Measurements from ENCODE around the gene ZNF143. TPM values are rescaled to one million over a fixed set of nuclear protein-coding genes. Genes with fewer than 3 reads are reported as not detected.
"Not testable (repeated sequence)": the region's sequence is repeated elsewhere in the genome, so short reads cannot be mapped to it uniquely, and the experiment has no call there.

The ZNF143 gene
- 28.2 and 32.5 TPM in 2 replicates for total RNA-seq (2014; rRNA removed; shearing (Covaris generic))
- polyA plus RNA-seq (2014; cell fraction: nucleus; rRNA removed): 11.9 and 14.0 TPM in 2 replicates

DNA sequence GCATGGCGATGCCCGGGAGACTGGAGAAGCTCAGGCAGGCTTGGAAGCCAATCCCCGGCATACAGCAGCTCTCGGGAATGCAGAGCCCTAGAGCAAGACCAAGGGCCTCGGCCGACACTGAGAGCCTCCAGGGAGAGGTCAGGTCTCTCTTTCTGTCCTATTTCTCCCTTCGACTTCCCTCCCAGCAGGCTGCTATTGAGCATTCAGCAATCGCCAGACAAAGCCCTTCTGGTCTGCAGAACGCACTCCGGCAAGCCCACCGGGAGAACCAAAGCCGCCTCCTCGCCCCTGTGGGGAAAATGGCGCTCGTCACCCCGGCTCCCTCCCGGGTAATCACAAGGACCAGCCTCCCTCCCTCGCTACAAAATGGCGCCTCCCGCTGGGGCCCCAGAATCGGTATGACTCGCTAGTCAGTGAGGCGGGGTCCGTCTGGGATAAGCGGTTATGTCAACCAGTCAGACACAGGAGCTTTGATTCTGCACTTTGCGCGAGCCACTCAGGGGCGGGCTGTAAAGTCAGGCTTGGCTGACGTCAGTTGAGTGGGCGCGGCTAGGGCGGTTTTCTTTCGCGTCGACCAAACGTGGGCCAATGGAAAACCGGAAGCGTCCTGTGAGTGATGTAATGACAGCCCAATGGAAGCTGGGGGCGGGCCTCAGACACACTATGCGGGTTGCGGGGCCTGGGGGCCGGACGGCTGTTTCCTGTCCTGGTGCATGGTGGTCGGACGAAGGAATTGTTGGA is at the start of gene ZNF143:
Gene ZNF143, plus strand, starts transcription at position 691 of the 741 bp plus-strand sequence. CDS start 10,297 bp downstream, outside the sequence.
- peak; percentile 99 for DNase-seq (ENCODE audit: extremely low read depth, low read depth)

DNA sequence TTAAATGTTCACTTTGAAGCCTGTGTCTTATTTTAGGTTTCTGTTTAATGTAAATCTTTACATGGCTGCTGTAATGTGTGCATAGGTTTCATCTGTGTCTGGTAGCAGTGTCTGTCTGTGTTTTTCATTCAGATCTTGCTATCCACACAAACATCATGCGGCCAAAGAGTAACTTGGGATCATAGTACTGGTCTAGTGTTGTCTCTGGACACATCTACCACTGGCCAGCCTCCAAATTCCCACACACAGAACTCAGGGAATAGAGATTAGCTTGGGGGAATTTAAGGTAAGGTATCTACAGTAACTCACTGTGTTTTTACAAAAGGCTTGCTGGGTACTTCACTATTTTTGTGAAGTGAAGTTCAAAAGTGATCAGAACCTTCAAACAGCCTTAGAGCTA is 32.1 kb upstream of the ZNF143 start:
- no peak for DNase-seq (ENCODE audit: extremely low read depth, low read depth)

DNA sequence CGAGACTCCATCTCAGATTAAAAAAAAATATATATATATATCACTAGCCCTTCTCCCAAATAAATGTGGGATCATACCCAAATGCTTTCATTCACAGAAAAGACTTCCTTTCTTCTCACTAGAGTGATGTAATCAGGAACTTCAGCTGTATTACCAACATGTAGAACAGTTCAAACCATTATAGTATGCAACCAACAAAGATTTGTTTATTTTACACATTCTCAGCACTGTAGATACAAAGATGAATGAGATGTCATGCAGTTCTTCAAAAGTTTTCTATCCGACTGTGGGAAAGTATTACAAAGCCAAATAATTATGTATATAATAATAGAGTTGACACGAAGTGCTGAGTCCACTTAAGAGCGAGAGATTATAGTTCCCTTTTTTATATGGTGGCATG is 22.2 kb upstream of the ZNF143 start:
- DNase-seq (ENCODE audit: extremely low read depth, low read depth): no peak

DNA sequence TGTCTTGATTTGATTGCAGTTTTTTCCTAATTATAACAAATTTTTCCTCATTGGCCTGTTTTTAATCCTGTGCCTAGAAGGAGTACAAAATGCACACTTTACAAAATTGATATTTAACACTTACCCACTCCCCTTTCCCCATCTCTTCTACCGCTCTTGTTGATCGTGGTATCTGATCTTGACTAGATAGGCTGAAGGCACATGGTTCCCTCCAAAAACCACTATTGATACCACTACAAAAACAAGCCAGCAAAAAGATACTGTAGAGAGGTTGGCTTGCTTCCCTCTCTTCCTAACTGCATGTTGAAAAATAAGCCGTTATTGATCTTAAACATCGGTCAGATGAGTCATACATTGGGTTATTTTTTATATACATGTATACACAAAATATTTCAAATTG is 14.6 kb upstream of the ZNF143 start:
- no peak for DNase-seq (ENCODE audit: extremely low read depth, low read depth)

DNA sequence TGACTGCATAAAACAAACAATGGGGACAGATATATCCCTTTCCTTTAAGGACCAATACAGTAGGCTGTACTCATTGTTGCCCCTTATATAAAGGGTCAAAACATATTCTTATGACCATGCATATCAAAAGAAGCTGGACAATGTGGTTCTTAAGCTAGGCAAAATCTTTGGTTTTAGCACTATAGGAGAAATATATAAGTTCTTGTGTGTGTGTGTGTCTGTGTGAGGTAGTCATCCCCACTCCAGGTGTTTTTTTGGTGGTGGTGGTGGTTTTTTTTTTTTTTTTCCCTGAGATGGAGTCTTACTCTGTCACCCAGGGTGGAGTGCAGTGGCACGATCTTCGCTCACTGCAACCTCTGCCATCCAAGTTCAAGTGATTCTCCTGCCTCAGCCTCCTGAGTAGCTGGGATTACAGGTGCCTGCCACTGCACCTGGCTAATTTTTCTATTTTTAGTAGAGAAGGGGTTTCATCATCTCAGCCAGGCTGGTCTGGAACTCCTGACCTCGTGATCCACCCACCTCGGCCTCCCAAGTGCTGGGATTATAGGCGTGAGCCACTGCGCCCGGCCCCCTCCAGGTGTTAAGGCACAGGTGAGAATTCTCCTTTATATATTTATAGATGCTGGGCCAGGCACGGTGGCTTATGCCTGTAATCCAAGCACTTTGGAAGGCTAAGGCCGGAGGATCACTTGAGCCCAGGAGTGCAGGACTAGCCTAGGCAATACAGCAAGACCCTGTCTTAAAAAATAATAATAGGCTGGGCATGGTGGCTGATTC is 12.0 kb upstream of the ZNF143 start:
- DNase-seq (ENCODE audit: extremely low read depth, low read depth): no peak

DNA sequence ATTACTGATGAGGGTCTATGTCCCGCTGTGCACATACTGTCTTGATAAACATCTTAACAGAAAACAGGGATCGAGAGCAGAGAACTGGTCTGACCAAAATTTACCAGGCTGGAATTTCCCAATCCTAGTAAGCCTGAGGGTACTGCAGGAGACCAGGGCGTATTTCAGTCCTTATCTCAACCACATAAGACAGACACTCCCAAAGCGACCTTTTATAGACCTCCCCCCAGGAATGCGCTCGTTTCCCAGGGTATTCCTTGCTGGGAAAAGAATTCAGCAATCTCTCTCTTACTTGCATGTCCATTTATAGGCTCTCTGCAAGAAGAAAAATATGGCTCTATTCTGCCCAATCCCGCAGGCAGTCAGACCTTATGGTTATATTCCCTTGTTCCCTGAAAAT is 8.8 kb upstream of the ZNF143 start:
- not testable (repeated sequence) for DNase-seq (ENCODE audit: extremely low read depth, low read depth)

DNA sequence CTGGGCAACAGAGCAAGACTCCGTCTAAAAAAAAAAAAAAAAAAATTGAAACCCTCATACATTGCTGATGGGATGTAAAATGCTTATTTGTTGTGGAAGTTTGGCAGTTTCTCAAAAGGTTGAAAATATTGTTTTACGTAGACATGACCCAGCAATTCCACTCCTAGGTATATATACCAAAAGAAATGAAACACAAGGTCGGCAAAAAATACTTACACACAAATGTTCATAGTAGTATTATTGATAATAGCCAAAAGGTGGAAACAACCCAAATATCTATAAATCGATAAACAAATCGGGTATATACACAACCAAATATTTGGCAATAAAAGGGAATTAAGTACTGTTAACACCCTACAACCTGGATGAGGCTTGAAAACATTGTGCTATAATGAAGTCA is 5.1 kb upstream of the ZNF143 start:
- no peak for DNase-seq (ENCODE audit: extremely low read depth, low read depth)

DNA sequence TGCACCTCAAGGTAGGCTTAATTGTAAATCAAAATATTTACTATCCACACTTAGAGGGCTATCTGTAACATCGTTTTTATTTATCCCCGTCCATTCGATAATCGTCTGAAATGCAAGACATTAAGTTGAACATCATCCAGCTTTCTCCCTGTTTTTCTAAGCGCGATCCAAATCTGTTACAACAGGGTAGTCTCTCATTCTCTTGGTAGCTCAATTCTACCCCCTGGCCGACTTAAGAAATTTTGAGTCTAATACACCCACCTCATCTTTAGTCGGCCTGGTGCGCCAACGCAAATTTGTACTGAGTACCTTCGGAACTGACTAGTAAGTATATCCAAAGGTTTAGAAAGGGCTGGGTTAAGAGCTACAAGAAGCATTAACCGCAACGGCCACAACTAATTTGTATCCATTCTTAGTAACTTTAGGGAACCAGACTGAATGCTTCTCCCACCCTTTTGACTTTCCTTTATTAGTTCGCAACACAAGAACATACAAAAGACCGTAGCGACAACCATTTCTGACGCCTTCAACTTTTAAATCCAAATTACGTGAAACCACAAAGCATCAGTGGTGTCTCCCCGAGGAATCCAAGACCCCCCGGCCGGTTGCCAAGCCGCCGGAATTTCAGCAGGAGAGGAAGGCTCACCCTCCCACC is 1.0 kb upstream of the ZNF143 start:
- peak; percentile 20 for DNase-seq (ENCODE audit: extremely low read depth, low read depth)

DNA sequence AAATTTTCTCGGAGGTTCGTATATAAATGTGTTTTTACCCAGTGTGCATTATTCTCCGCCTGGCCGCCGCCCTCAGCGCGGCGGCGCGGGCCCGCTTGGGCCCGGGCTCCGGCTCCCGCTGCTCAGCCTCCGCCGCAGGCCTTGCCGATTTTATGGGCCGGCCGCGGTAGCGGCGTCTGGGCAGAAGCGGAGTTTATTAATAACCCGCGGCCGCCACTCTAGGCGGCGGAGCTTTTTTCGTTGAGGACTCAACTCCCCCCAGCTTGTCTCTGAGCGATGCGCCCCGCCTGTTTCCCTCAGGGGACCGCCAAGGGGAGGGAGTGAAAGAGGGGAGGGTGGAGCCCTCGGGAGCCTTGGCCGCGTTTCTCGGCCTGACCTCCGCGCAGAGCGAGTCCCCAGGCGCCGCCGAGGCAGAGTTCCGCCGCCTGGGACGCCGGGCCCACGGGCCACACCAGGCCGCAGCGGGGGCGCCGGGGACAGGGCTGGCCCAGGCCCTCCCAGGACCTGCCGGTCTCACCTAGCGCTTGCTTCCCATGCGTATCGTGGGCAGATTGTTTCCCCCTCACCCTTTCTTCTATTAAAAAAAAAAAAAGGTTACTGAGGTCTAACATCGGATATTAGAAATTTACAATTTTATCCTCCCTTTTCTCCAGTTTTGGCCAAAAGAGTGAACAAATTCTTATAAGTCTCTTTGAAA is 399 bp downstream of the ZNF143 start:
- peak; percentile 83 for DNase-seq (ENCODE audit: extremely low read depth, low read depth)

DNA sequence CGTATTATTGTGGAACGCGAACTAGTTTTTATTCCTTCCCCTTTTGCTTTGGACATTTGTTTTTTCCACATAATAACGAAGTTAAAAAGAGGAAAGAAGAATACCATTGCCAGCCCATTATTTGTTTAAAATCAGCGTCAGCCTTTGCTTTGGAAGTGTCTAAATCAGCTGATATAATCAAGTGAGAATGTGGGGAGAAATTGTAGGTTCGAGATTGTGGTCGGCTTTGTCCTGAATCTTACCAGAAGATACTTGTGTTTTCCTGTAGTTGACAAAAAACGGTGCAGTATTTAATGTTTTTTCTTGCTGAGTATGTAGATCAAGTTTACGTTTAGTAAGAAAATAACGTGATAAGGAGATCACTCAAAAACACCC is 935 bp downstream of the ZNF143 start:
- DNase-seq (ENCODE audit: extremely low read depth, low read depth): no peak

DNA sequence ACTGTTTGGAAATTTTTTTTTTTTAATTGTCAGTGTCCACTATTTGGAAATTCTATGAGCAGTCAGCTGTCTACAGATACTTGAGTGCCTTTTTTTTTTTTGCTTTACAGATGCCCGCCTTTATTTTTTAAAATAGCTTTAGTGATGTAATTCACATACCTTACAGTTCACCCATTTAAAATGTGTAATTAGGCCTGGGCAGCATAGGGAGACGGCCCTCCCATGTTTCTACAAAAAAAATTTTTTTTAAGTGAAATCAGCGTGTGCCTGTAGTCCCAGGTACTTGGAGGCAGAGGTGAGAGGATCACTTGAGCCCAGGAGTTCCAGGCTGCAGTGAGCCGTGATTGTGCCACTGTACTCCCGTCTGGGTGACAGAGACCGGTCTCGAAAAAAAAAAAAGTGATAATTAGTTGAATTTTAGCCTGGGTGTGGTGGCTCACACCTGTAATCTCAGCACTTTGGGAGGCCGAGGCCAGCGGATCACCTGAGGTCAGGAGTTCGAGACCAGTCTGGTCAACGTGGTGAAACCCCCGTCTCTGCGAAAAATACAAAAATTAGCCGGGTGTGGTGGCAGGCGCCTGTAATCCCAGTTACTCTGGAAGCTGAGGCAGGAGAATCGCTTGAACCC is 1.5 kb downstream of the ZNF143 start:
- no peak for DNase-seq (ENCODE audit: extremely low read depth, low read depth)

DNA sequence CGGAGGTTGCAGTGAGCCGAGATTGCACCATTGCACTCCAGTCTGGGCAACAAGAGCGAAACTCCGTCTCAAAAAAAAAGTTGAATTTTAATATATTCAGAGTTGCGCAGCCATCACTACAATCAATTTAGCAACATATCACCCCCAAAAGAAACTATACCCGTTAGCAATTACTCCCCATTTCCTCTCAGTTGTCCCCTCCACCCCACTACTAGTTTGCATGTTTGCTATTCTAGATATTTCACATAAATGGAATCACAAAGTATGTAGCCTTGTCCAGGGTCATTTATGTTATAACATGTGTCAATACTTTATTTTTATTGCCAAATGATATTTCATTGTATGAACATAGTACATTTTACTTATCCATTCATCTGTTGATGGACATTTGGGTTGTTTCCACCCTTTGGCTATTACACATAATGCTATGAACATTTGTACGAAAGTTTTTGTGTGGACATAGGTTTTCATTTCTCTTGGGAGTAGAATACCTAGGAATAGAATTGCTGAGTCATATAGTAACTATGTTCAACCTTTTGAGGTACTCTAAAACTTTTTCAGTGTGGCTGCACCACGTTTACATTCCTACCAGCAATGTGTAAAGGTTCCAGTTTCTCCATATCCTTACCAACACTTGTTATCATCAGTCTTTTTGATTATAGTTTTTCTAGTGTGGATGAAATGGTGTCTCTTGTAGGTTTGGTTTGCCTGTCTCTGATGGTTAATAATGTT is 2.2 kb downstream of the ZNF143 start:
- no peak for DNase-seq (ENCODE audit: extremely low read depth, low read depth)

DNA sequence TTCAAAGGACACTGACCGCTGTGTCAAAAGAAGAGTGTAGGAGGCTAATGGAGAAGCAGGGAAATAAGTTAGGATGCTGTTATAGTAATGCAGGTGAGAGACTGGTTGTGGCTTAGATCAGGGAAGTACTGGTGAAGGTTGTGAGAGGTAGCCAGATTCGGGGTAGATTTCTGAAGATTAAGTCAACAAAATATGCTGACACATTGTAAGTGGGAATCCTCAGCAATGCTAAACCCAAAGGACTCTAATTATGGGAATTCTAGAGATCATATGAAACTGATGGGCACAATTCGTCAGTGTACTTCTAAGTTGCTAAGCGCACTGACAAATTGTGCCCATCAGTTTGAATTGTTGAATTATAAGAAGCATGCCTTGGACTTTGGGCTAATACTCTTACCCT is 10.0 kb downstream of the ZNF143 start:
- DNase-seq (ENCODE audit: extremely low read depth, low read depth): no peak

DNA sequence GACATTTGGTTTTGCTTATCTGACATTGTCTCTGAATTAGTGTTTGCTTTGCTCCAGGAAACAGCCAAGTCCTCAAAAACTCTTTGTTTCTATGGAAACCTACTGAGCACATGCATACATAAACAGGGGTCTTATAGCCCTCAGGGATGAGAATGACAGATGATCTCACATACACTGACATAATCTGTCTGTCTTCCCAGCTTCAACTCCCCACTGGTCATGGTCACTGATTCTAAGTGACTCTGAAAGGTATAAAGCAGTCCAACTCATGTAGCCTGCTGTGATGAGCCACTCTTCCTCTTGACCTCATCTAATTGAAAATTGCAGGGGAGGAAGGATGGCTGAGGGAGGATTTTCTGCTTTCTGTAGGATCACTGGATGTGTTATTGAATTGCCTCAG is 12.6 kb downstream of the ZNF143 start:
- DNase-seq (ENCODE audit: extremely low read depth, low read depth): no peak

DNA sequence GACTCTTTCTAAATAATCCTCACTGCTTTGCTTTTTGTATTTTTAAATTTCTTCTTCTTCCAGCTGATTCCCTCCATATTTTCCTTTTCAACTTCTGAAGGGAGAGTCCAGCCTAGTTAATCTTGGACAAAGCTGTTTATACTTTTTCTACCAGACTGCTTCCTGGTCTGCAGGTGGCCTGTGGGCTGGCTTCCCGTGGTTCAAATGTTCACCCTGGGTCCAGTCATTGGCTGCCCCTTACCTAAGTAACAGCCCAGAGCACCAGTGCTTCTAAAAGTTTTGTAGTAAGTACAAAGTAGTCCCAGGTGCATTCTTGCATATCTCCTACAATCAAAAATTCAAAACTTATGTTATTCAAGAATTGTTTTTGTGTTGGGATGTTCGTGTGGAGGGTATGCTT is 19.1 kb downstream of the ZNF143 start:
- no peak for DNase-seq (ENCODE audit: extremely low read depth, low read depth)

DNA sequence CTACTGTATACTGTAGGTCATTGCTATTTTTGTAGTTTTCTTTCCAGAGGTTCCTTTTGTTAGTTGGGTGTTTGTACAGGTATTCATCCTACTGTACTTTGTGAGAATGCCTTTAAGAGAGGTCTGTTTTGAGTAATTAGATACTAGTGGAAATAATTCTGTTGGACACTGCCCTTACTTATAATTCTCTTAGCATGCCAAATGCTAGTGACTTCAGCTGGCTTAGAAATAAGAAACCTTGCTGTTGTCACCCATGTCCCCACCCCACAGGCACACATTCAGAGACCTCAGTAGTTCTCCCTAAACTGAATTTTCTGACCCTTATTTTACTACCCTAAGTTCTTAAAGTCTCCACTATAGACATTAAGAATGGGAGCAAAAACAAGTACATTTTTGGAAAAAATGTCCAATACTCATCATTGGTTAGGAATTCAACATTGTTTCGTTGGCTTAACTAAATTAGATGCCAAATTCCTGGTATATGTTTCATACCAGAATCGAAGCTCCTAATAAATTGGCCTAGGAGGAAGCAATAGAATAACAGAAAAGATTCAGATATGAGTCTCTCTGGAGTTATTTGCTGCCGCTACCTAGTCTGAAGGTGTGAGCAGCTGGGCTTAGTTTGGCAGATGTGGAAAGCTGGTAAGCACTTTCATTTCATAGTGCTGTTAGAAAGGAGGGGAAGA is 28.4 kb downstream of the ZNF143 start:
- DNase-seq (ENCODE audit: extremely low read depth, low read depth): no peak

DNA sequence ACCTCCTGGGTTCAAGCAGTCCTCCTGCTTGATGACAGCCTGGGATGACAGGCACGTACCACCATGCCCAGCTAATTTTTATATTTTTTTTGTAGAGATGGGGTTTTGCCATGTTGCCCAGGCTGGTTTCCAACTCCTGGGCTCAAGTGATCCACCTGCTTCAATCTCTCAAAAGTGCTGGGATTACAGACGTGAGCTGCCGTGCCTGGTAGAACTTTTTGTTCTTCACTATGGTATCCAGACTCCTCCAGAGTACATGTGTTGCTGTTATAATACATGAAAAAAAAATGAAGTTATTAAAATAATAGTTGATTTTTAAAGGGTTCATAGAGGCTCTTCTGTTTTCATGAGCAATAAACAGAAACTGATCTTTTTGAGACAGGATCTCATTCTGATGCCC is 29.6 kb downstream of the ZNF143 start:
- DNase-seq (ENCODE audit: extremely low read depth, low read depth): no peak

DNA sequence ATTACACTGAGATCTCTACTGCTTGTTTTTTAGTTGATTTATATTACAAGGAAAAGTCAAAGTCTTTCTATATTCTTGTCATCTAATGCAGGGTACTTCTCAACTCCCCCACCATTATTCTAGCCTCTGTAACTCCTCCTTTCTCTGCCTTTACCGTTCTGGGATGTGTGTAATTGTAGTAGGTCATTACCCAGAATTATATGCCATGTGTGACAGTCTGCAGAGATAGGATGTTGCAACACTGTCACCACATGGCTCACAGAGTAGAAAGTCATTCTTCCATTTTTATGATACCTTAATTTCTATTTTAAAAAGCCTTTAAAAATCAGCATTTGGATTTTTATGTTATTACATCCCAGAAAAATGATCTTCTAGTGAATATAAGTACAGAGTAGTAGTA is 32.7 kb downstream of the ZNF143 start:
- no peak for DNase-seq (ENCODE audit: extremely low read depth, low read depth)

DNA sequence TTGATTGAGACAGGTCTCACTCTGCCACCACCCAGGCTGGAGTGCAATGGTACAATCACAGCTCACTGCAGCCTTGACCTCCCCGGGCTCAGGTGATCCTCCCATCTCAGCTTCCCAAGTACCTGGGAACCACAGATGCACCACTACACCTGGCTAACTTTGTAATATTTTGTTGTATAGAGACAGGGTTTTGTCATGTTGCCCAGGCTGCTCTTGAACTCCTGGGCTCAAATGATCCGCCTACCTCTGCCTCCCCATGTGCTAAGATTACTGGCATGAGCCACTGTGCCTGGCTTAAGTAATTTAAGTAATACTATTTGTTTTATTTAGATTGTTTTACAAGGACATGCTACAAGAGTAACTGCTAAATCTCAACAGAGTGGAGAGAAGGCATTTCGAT is 33.5 kb downstream of the ZNF143 start:
- no peak for DNase-seq (ENCODE audit: extremely low read depth, low read depth)

Measured in NCI-H460 (cell line).